HEK293T (cell line): ENCODE data around the gene PELI3.

ENCODE experiments used
- CTCF ChIA-PET: fragments of 350-600 bp; formaldehyde crosslinking; extraction: SDS; loops from one replicate; lab custom pipeline; 2021; ENCODE audit warnings: antibody characterized with exemption, inconsistent platforms; lab: Yijun Ruan, JAX
- POLR2A ChIA-PET: fragments of 350-600 bp; formaldehyde crosslinking; extraction: SDS; loops from one replicate; lab custom pipeline; 2020; ENCODE audit warnings: antibody characterized with exemption, inconsistent platforms; lab: Yijun Ruan, JAX
- DNase-seq: peaks from one replicate; pipeline ENCODE4 v3.0.0; 2012; ENCODE audit warnings: mixed read lengths; ENCODE audit errors: extremely low spot score
- ARNT ChIP-seq: fragments of 450-650 bp; IDR thresholded peaks from 2 replicates; pipeline ENCODE4 v1.6.1; 2017; ENCODE audit warnings: mild to moderate bottlenecking
- BHLHE40 ChIP-seq: fragments of 450-650 bp; IDR thresholded peaks from 2 replicates; pipeline ENCODE4 v1.6.1; 2016; ENCODE audit warnings: mild to moderate bottlenecking, moderate library complexity, borderline replicate concordance
- CTBP1 ChIP-seq: fragments of 450-650 bp; IDR thresholded peaks from 2 replicates; pipeline ENCODE4 v1.6.1; 2016; ENCODE audit warnings: borderline replicate concordance
- ELF4 ChIP-seq: fragments of 450-650 bp; IDR thresholded peaks from 2 replicates; pipeline ENCODE4 v1.6.1; 2017; ENCODE audit warnings: antibody characterized with exemption
- FOXA1 ChIP-seq: fragments of 450-650 bp; IDR thresholded peaks from 2 replicates; pipeline ENCODE4 v1.6.1; 2016; ENCODE audit warnings: mild to moderate bottlenecking
- FOXK2 ChIP-seq: fragments of 450-650 bp; IDR thresholded peaks from 2 replicates; pipeline ENCODE4 v1.6.1; 2016; ENCODE audit warnings: mild to moderate bottlenecking
- FOXM1 ChIP-seq: fragments of 450-650 bp; IDR thresholded peaks from 2 replicates; pipeline ENCODE4 v1.6.1; 2017; ENCODE audit warnings: mild to moderate bottlenecking, borderline replicate concordance
- HDGF ChIP-seq: fragments of 450-650 bp; IDR thresholded peaks from 2 replicates; pipeline ENCODE4 v1.6.1; 2017; ENCODE audit warnings: antibody characterized with exemption, borderline replicate concordance
- L3MBTL2 ChIP-seq: fragments of 450-650 bp; conservative IDR thresholded peaks from 2 replicates; pipeline ENCODE4 v1.6.1; 2016; ENCODE audit warnings: mild to moderate bottlenecking
- LEF1 ChIP-seq: fragments of 450-650 bp; IDR thresholded peaks from 2 replicates; pipeline ENCODE4 v1.6.1; 2017; ENCODE audit warnings: mild to moderate bottlenecking, borderline replicate concordance
- NFRKB ChIP-seq: fragments of 450-650 bp; IDR thresholded peaks from 2 replicates; pipeline ENCODE4 v1.6.1; 2016; ENCODE audit warnings: mild to moderate bottlenecking, moderate library complexity
- PKNOX1 ChIP-seq: fragments of 450-650 bp; IDR thresholded peaks from 2 replicates; pipeline ENCODE4 v1.6.1; 2016
- SP1 ChIP-seq: fragments of 450-650 bp; IDR thresholded peaks from 2 replicates; pipeline ENCODE4 v1.6.1; 2017
- SUZ12 ChIP-seq: fragments of 450-650 bp; IDR thresholded peaks from 2 replicates; pipeline ENCODE4 v1.6.1; 2016; ENCODE audit warnings: mild to moderate bottlenecking
- TARDBP ChIP-seq: fragments of 450-650 bp; IDR thresholded peaks from 2 replicates; pipeline ENCODE4 v1.6.1; 2016
- ZNF384 ChIP-seq: fragments of 450-650 bp; IDR thresholded peaks from 2 replicates; pipeline ENCODE4 v1.6.1; 2016

The PELI3 gene

GRCh38 chr11:66471142-66471541 is 4.4 kb downstream of the PELI3 start:
- POLR2A ChIA-PET: interaction anchor here (1.5 kb wide), 1 partner anchor 9 kb away, joined by 6 read pairs; the partner anchor contains the start of gene DPP3
- no peak for DNase-seq
- CTCF ChIA-PET: interaction anchor here (1.2 kb wide), 1 partner anchor 8 kb away, joined by 3 read pairs; no protein-coding TSS in a partner anchor
- TF ChIP-seq ELF4 (no peak), BHLHE40 (no peak), FOXA1 (no peak), ARNT (no peak), HDGF (no peak), CTBP1 (no peak), PKNOX1 (no peak), L3MBTL2 (no peak), FOXM1 (no peak), FOXK2 (no peak), SP1 (no peak), NFRKB (no peak), SUZ12 (no peak), LEF1 (no peak), ZNF384 (no peak)

- no peak for TF ChIP-seq PKNOX1
- no peak for TF ChIP-seq SP1
- no peak for TF ChIP-seq BHLHE40
- no peak for TF ChIP-seq TARDBP
- TF ChIP-seq HDGF: no peak
- no peak for TF ChIP-seq ZNF384
- no peak for TF ChIP-seq FOXA1
- no peak for TF ChIP-seq SUZ12
- no peak for TF ChIP-seq LEF1
- TF ChIP-seq NFRKB: no peak
- POLR2A ChIA-PET: no interaction called here
- CTCF ChIA-PET: no interaction called here
- no peak for DNase-seq
Observed at GRCh38 chr11:66472054-66472453, 5.3 kb downstream of the PELI3 start.

- no peak for DNase-seq
- ChIA-PET POLR2A (no interaction called here), CTCF (no interaction called here)
- TF ChIP-seq ZNF384 (no peak), SUZ12 (no peak), PKNOX1 (no peak), CTBP1 (no peak), FOXA1 (no peak), FOXK2 (no peak), SP1 (no peak), L3MBTL2 (no peak), BHLHE40 (no peak), ELF4 (no peak), NFRKB (no peak), ARNT (no peak), FOXM1 (no peak)
Observed at GRCh38 chr11:66473167-66473566, 6.5 kb downstream of the PELI3 start.

- CTCF ChIA-PET: no interaction called here
- no peak for DNase-seq
- no peak for TF ChIP-seq TARDBP
- TF ChIP-seq ZNF384: no peak
- no peak for TF ChIP-seq BHLHE40
- TF ChIP-seq L3MBTL2: no peak
- no peak for TF ChIP-seq FOXK2
- TF ChIP-seq ARNT: no peak
- no peak for TF ChIP-seq FOXA1
- no peak for TF ChIP-seq NFRKB
- POLR2A ChIA-PET: no interaction called here
Observed at GRCh38 chr11:66473608-66474515, 7.2 kb downstream of the PELI3 start.

GRCh38 chr11:66475349-66476172 is 8.9 kb downstream of the PELI3 start:
- TF ChIP-seq BHLHE40 (no peak), ZNF384 (no peak), ARNT (no peak), TARDBP (no peak)
- no peak for DNase-seq
- ChIA-PET CTCF (no interaction called here), POLR2A (no interaction called here)
